ENCODE data around the gene TPSG1.
"Not testable (repeated sequence)": the region's sequence is repeated elsewhere in the genome, so short reads cannot be mapped to it uniquely, and the experiment has no call there.

The TPSG1 gene

GRCh38 chr16:1247903-1248537 is 23.0 kb upstream of the TPSG1 start:
- DNase-seq (ENCODE audit: insufficient read length); FAIRE-seq: not testable (repeated sequence)

- TF ChIP-seq POLR2A (IDR thresholded peaks at IDR 0.05; ENCODE audit: low read depth, low read length): no peak
- TF ChIP-seq POLR2AphosphoS5 (IDR thresholded peaks at IDR 0.05; ENCODE audit: low read depth, low read length): no peak
- no peak for TF ChIP-seq TAF1 (IDR thresholded peaks at IDR 0.05; ENCODE audit: borderline replicate concordance, low read depth, low read length)
- DNase-seq (ENCODE audit: insufficient read length): no peak
- FAIRE-seq: no peak
Observed at GRCh38 chr16:1245452-1246020, 20.5 kb upstream of the TPSG1 start.

GRCh38 chr16:1244881-1245280 is 19.8 kb upstream of the TPSG1 start:
- TF ChIP-seq TAF1 (IDR thresholded peaks at IDR 0.05; ENCODE audit: borderline replicate concordance, low read depth, low read length): no peak
- TF ChIP-seq POLR2A (IDR thresholded peaks at IDR 0.05; ENCODE audit: low read depth, low read length): no peak
- no peak for TF ChIP-seq POLR2AphosphoS5 (IDR thresholded peaks at IDR 0.05; ENCODE audit: low read depth, low read length)
- DNase-seq (ENCODE audit: insufficient read length): no peak
- no peak for FAIRE-seq

DNA sequence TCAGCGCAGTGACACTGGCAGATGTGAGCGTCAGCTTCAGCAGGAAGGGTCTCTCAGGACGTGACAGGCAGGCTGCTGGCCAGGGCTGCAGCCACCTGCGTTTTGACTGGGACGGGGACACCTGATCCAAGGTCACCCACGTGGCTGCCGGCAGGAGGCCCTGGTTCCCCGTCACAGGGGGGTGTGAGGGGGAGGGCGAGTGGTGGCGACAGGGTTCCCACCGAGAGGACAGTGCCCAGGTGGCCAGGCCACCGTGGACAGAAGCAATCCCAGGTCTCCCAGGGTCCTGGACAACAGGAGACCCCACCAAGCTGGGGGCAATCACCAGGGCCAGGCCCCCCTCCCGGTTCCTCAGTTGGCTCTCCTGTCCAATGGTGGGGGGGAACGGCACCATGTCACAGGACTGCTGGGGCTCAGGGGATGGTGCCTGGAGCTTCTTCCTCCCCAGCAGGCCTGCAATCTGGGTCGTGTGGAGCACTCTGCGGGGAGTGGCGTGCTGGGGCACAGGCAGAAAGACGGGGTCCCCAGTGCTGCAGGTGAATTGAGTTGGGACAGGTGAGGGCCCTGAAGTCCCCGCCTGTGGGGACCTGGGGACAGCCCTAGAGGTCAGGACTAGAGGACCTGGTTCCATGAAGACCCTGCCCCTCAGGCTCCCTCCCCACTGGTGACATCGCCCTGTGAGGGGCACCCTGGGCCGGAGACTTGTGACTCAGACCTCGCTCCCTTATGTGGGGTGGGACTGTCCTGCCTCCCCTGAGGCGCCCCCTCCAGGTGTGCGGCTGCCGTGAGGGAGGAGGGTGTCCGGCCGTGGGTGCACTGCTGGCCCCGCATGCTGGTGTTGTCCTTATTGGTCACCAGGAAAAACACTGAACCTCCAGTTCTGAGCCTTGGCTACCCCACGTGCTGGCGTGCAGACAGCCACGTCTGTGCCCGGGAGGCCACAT is 19.1 kb upstream of the TPSG1 start:
- DNase-seq (ENCODE audit: insufficient read length); FAIRE-seq: not testable (repeated sequence)

GRCh38 chr16:1243363-1243762 is 18.3 kb upstream of the TPSG1 start:
- not testable (repeated sequence) for FAIRE-seq; DNase-seq (ENCODE audit: insufficient read length)

DNA sequence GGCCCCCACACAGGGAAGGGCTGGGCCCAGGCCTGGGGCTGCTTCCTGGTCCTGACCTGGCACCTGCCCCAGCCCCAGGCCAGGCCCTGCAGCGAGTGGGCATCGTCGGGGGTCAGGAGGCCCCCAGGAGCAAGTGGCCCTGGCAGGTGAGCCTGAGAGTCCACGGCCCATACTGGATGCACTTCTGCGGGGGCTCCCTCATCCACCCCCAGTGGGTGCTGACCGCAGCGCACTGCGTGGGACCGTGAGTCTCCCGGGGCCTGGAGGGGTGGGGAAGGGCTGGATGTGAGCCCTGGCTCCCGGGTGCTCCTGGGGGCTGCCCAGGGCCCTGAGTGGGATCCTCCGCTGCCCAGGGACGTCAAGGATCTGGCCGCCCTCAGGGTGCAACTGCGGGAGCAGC is 16.0 kb upstream of the TPSG1 start:
- FAIRE-seq; DNase-seq (ENCODE audit: insufficient read length): not testable (repeated sequence)

- not testable (repeated sequence) for DNase-seq (ENCODE audit: insufficient read length); FAIRE-seq
Observed at GRCh38 chr16:1240436-1240835, 15.4 kb upstream of the TPSG1 start, which contains the start of gene TPSAB1. Gene TPSAB1 (plus strand): TSS chr16:1240705. CDS start chr16:1240939, 234 bp downstream.

- DNase-seq (ENCODE audit: insufficient read length); FAIRE-seq: not testable (repeated sequence)
Observed at GRCh38 chr16:1239575-1239974, 14.5 kb upstream of the TPSG1 start.

DNA sequence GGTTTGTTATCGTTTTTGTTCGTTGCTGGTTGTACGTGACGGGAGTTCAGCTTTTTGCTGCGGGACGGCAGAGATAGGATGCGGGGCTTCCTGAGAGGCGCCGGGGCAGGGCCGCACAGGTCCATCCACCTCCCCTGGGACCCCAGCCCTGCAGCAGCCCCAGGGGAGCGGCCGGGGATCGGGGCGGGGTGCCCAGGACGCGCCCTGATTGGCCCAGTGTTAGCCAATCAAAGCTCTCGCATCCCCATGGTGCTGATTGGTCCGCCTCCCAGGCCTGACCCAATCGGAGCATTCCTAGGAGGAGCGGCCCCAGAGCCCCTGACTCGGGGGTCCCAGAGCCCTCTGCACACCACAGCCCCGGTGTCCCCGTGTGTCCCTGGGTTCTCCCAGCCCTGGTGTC is 13.8 kb upstream of the TPSG1 start:
- not testable (repeated sequence) for FAIRE-seq

GRCh38 chr16:1237990-1238389 is 12.9 kb upstream of the TPSG1 start:
- no peak for FAIRE-seq
- no peak for TF ChIP-seq POLR2AphosphoS5 (IDR thresholded peaks at IDR 0.05; ENCODE audit: low read depth, low read length)
- no peak for TF ChIP-seq POLR2A (IDR thresholded peaks at IDR 0.05; ENCODE audit: low read depth, low read length)
- no peak for TF ChIP-seq TAF1 (IDR thresholded peaks at IDR 0.05; ENCODE audit: borderline replicate concordance, low read depth, low read length)
- DNase-seq (ENCODE audit: insufficient read length): no peak

More for the DNA sequence above, 13.8 kb upstream of the TPSG1 start:
- not testable (repeated sequence) for DNase-seq (ENCODE audit: insufficient read length)

- FAIRE-seq: not testable (repeated sequence)
Observed at GRCh38 chr16:1236659-1237058, 11.6 kb upstream of the TPSG1 start.

GRCh38 chr16:1232049-1232748 is 7.1 kb upstream of the TPSG1 start:
- not testable (repeated sequence) for FAIRE-seq

More at GRCh38 chr16:1236659-1237058, 11.6 kb upstream of the TPSG1 start:
- not testable (repeated sequence) for DNase-seq (ENCODE audit: insufficient read length)

GRCh38 chr16:1231301-1231700 is 6.2 kb upstream of the TPSG1 start:
- FAIRE-seq; DNase-seq (ENCODE audit: insufficient read length): not testable (repeated sequence)

More at GRCh38 chr16:1232049-1232748, 7.1 kb upstream of the TPSG1 start:
- DNase-seq (ENCODE audit: insufficient read length): not testable (repeated sequence)

- FAIRE-seq; DNase-seq (ENCODE audit: insufficient read length): not testable (repeated sequence)
Observed at GRCh38 chr16:1230471-1231212, 5.6 kb upstream of the TPSG1 start.

DNA sequence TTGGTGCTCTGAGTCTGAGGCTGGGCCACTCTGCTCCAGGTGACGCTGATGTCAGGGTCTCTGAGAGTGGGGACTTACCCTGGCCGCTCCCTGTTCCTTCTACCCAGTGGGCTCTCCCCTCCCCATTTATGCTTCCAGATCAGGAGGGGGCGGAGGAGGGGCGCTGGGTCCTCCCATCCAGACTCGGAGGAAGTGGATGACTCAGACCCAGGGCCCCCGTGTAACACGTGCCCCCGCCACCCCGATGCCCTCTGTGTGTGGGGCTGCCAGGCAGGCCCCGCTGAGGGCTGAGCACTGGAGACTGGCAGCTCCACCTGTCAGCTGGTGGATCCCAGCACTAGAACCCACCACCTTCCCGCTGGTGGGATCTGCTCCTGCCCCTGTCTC is 5.0 kb upstream of the TPSG1 start, which contains the start of gene TPSB2:
Gene TPSB2 (minus strand): TSS at position 101 of the 387 bp plus-strand sequence. CDS start 233 bp downstream, outside the sequence.
- DNase-seq (ENCODE audit: insufficient read length); FAIRE-seq: not testable (repeated sequence)

GRCh38 chr16:1229476-1229875 is 4.4 kb upstream of the TPSG1 start:
- FAIRE-seq; DNase-seq (ENCODE audit: insufficient read length): not testable (repeated sequence)

DNA sequence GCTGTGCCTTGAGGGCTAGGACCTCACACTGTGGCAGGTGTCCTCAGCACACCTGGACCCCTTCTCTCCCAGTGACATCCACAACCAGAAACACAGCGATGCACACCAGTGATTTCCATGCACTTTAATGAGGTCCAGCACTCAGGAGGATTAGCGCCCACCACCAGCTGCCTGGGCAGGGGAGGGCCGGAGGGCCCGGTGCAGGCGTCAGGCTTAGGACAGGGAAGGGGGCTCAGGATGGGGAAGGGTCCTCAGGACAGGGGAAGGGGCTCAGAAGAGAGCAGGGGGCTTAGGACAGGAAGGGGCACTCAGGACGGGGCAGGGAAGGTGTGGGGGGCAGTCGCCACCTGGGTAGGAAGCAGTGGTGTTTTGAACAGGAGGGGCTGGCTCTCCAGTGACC is 3.2 kb upstream of the TPSG1 start:
- not testable (repeated sequence) for DNase-seq (ENCODE audit: insufficient read length); FAIRE-seq

All from GM12892 (cell line).